PC-3 (cell line): ENCODE data around the gene BICRAL. TPM values are rescaled to one million over a fixed set of nuclear protein-coding genes. Genes with fewer than 3 reads are reported as not detected.

Experiments used
- ATAC-seq: fragments of 200-7000 bp; cut with Tn5 transposase; 2 replicates; pipeline ENCODE4 v1.9.1; 2020; ENCODE audit warnings: mild to moderate bottlenecking, moderate library complexity
- BruUV-seq: library from RNA; stranded (reverse); fragments of 400-500 nt; replicated peaks from 2 replicates; lab custom pipeline; 2021; lab: Mats Ljungman, UMichigan
- CTCF ChIA-PET: fragments of 300-600 bp; sonication (Branson Sonifier 250); formaldehyde crosslinking; loops from one replicate; lab custom pipeline; 2022; ENCODE audit warnings: antibody characterized with exemption; lab: Charles Lee
- POLR2A ChIA-PET: fragments of 300-600 bp; sonication (Branson Sonifier 250); formaldehyde crosslinking; loops from one replicate; lab custom pipeline; 2022; ENCODE audit warnings: antibody characterized with exemption; ENCODE audit not compliant: unreplicated experiment; lab: Charles Lee
- DNase-seq: peaks from one replicate; pipeline ENCODE4 v3.0.0-alpha.2; 2015
- H2AFZ ChIP-seq: fragments of 300-600 bp; sonication (generic); 2 replicates; pipeline ENCODE4 v1.6.0; 2016; ENCODE audit warnings: antibody characterized with exemption, low read length
- H3F3A ChIP-seq: fragments of 300-600 bp; sonication (generic); one replicate; pipeline ENCODE4 v1.6.0; 2017; ENCODE audit warnings: antibody characterized with exemption, low read length, control low read depth, mild to moderate bottlenecking; ENCODE audit not compliant: unreplicated experiment
- H3K27ac ChIP-seq: fragments of 300-600 bp; sonication (generic); 2 replicates; pipeline ENCODE4 v1.5.1; 2016; ENCODE audit warnings: mild to moderate bottlenecking, low read length
- H3K27me3 ChIP-seq: fragments of 300-600 bp; sonication (generic); 2 replicates; pipeline ENCODE4 v1.6.1; 2016; ENCODE audit warnings: low read length, mixed read lengths
- H3K36me3 ChIP-seq: fragments of 300-600 bp; sonication (generic); 2 replicates; pipeline ENCODE4 v1.6.1; 2016; ENCODE audit warnings: low read depth, mixed run types, low read length, mixed read lengths
- H3K4me1 ChIP-seq: fragments of 300-600 bp; sonication (generic); 2 replicates; pipeline ENCODE4 v1.5.1; 2016; ENCODE audit warnings: low read length; ENCODE audit not compliant: insufficient read depth
- H3K4me2 ChIP-seq: fragments of 300-600 bp; sonication (generic); 2 replicates; pipeline ENCODE4 v1.6.0; 2016; ENCODE audit warnings: low read length
- H3K4me3 ChIP-seq: fragments of 300-600 bp; sonication (generic); 2 replicates; pipeline ENCODE4 v1.5.1; 2016; ENCODE audit warnings: mild to moderate bottlenecking, low read length, mixed read lengths
- H3K79me2 ChIP-seq: fragments of 300-600 bp; sonication (generic); 2 replicates; pipeline ENCODE4 v1.6.1; 2017; ENCODE audit warnings: low read length, mixed read lengths
- H3K9ac ChIP-seq: fragments of 300-600 bp; sonication (generic); 2 replicates; pipeline ENCODE4 v1.6.0; 2016; ENCODE audit warnings: mild to moderate bottlenecking, low read length
- H3K9me2 ChIP-seq: fragments of 300-600 bp; sonication (generic); replicated peaks from 2 replicates; pipeline ENCODE4 v1.6.1; 2016; ENCODE audit warnings: mixed run types, low read length, mixed read lengths
- H3K9me3 ChIP-seq: fragments of 300-600 bp; sonication (generic); 2 replicates; pipeline ENCODE4 v1.6.1; 2016; ENCODE audit warnings: low read length, mixed read lengths
- H4K20me1 ChIP-seq: fragments of 300-600 bp; sonication (generic); 2 replicates; pipeline ENCODE4 v1.6.1; 2016; ENCODE audit warnings: low read length, mixed read lengths
- CTCF ChIP-seq: fragments of 300-600 bp; sonication (generic); conservative IDR thresholded peaks from 2 replicates; pipeline ENCODE4 v1.5.1; 2017; ENCODE audit warnings: antibody characterized with exemption, low read depth, mild to moderate bottlenecking, low read length
- EZH2 ChIP-seq: fragments of 300-600 bp; sonication (generic); IDR thresholded peaks from one replicate; pipeline ENCODE4 v1.6.1; 2017; ENCODE audit warnings: antibody characterized with exemption, mild to moderate bottlenecking, low read length; ENCODE audit not compliant: unreplicated experiment
- EZH2phosphoT487 ChIP-seq: fragments of 300-600 bp; sonication (generic); IDR thresholded peaks from 2 replicates; pipeline ENCODE4 v1.6.1; 2018; ENCODE audit warnings: mild to moderate bottlenecking, antibody characterized with exemption, low read length, borderline replicate concordance
- intact Hi-C: fragments of 100-400 bp; cut with micrococcal nuclease; formaldehyde crosslinking; loops from 2 replicates; pipeline ENCODE4 v1.9.0; 2023
- total RNA-seq: library from RNA; depleted of rRNA; stranded (reverse); fragments of >200 nt; gene quantifications from 2 replicates; pipeline ENCODE4 v1.2.3, GENCODE V29; 2014

Gene BICRAL
- total RNA-seq, 1 experiment from 2014 or later: 3.3 TPM

- Histone ChIP-seq H3K27ac (no peak overlapping the region), H3K9ac (no peak overlapping the region), H3K9me2 (no peaks in the 10 kb centered on the region), H3F3A (no peaks in the 10 kb centered on the region), H4K20me1 (no peaks in the 10 kb centered on the region), H3K79me2 (no peaks in the 10 kb centered on the region), H3K4me3 (no peak overlapping the region), H3K36me3 (no peaks in the 10 kb centered on the region), H3K4me2 (no peak overlapping the region), H3K27me3 (no peaks in the 10 kb centered on the region), H3K9me3 (no peaks in the 10 kb centered on the region), H3K4me1 (no peaks in the 10 kb centered on the region), H2AFZ (no peak overlapping the region)
- intact Hi-C loops: no loop called here
- POLR2A ChIA-PET: no interaction called here
- no TSS peak for BruUV-seq
- DNase-seq (no peak), ATAC-seq (no peak)
- CTCF ChIA-PET: no interaction called here
- TF ChIP-seq EZH2phosphoT487 (no peak), CTCF (no peak), EZH2 (no peak)
These were observed 88.5 kb downstream of the BICRAL start for GRCh38 chr6:42870145-42870936.

GRCh38 chr6:42871711-42872110 is 89.9 kb downstream of the BICRAL start:
- TF ChIP-seq EZH2phosphoT487 (no peak), EZH2 (no peak), CTCF (no peak)
- CTCF ChIA-PET: no interaction called here
- no TSS peak for BruUV-seq

GRCh38 chr6:42873313-42873712 is 91.5 kb downstream of the BICRAL start:
- H3K9me2 ChIP-seq: no peaks in the 10 kb centered on the region
- CTCF ChIA-PET: no interaction called here
- no peak for ATAC-seq
- no peak for DNase-seq
- no peaks in the 10 kb centered on the region for H3K9me3 ChIP-seq
- no peaks in the 10 kb centered on the region for H3K4me1 ChIP-seq
- no peaks in the 10 kb centered on the region for H3F3A ChIP-seq
- POLR2A ChIA-PET: no interaction called here
- no peak overlapping the region for H3K9ac ChIP-seq
- no TSS peak for BruUV-seq
- no peak overlapping the region for H2AFZ ChIP-seq
- intact Hi-C loops: no loop called here
- no peak for TF ChIP-seq CTCF
- no peak for TF ChIP-seq EZH2phosphoT487
- no peak for TF ChIP-seq EZH2
- no peak overlapping the region for H3K4me2 ChIP-seq
- H3K79me2 ChIP-seq: no peaks in the 10 kb centered on the region
- H3K36me3 ChIP-seq: no peaks in the 10 kb centered on the region
- no peaks in the 10 kb centered on the region for H4K20me1 ChIP-seq
- no peak overlapping the region for H3K27ac ChIP-seq
- H3K27me3 ChIP-seq: no peaks in the 10 kb centered on the region
- no peak overlapping the region for H3K4me3 ChIP-seq

More at GRCh38 chr6:42871711-42872110, 89.9 kb downstream of the BICRAL start:
- Histone ChIP-seq H4K20me1 (no peaks in the 10 kb centered on the region), H3K4me1 (no peaks in the 10 kb centered on the region), H3K9me2 (no peaks in the 10 kb centered on the region), H3K27ac (no peak overlapping the region), H3K9me3 (no peaks in the 10 kb centered on the region), H2AFZ (no peak overlapping the region), H3K4me3 (no peak overlapping the region), H3K9ac (no peak overlapping the region), H3F3A (no peaks in the 10 kb centered on the region), H3K4me2 (no peak overlapping the region), H3K36me3 (no peaks in the 10 kb centered on the region), H3K79me2 (no peaks in the 10 kb centered on the region), H3K27me3 (no peaks in the 10 kb centered on the region)
- DNase-seq (no peak), ATAC-seq (no peak)
- POLR2A ChIA-PET: no interaction called here
- intact Hi-C loops: no loop called here
